KMS-11 (cell line): ENCODE measurements around the gene ITGB1BP1.

ENCODE experiments used
- H2AFZ ChIP-seq: fragments of 200-600 bp; sonication (generic); 2 replicates; pipeline ENCODE4 v1.6.1; 2016; ENCODE audit warnings: antibody characterized with exemption, mixed run types, low read depth
- H3K27ac ChIP-seq: fragments of 200-600 bp; sonication (generic); 2 replicates; pipeline ENCODE4 v1.6.1; 2016; ENCODE audit warnings: mild to moderate bottlenecking, mixed run types
- H3K27me3 ChIP-seq: fragments of 200-600 bp; sonication (generic); 2 replicates; pipeline ENCODE4 v1.6.1; 2017; ENCODE audit warnings: mild to moderate bottlenecking, low read depth, mixed run types, moderate library complexity; ENCODE audit not compliant: insufficient read depth
- H3K36me3 ChIP-seq: fragments of 200-600 bp; sonication (generic); 2 replicates; pipeline ENCODE4 v1.6.1; 2017; ENCODE audit warnings: mild to moderate bottlenecking, mixed run types; ENCODE audit not compliant: insufficient read depth
- H3K4me1 ChIP-seq: fragments of 200-600 bp; sonication (generic); 2 replicates; pipeline ENCODE4 v1.6.1; 2016; ENCODE audit warnings: mild to moderate bottlenecking, low read depth, mixed run types; ENCODE audit not compliant: poor library complexity, severe bottlenecking
- H3K4me2 ChIP-seq: fragments of 200-600 bp; sonication (generic); 2 replicates; pipeline ENCODE4 v1.7.0; 2016; ENCODE audit warnings: mild to moderate bottlenecking, mixed run types
- H3K4me3 ChIP-seq: fragments of 200-600 bp; sonication (generic); IDR thresholded peaks from 2 replicates; pipeline ENCODE4 v1.6.1; 2017; ENCODE audit warnings: low read depth, low read length, mixed read lengths; ENCODE audit not compliant: insufficient read depth
- H3K79me2 ChIP-seq: fragments of 200-600 bp; sonication (generic); 2 replicates; pipeline ENCODE4 v1.6.1; 2016; ENCODE audit warnings: low read depth, mixed run types; ENCODE audit not compliant: insufficient read depth
- H3K9ac ChIP-seq: fragments of 200-600 bp; sonication (generic); 2 replicates; pipeline ENCODE4 v1.6.1; 2016; ENCODE audit warnings: mild to moderate bottlenecking, mixed run types
- H4K20me1 ChIP-seq: fragments of 200-600 bp; sonication (generic); 2 replicates; pipeline ENCODE4 v1.6.1; 2016; ENCODE audit warnings: mild to moderate bottlenecking, mixed run types; ENCODE audit not compliant: insufficient read depth
- CTCF ChIP-seq: fragments of 200-600 bp; sonication (generic); conservative IDR thresholded peaks from 2 replicates; pipeline ENCODE4 v1.6.1; 2017; ENCODE audit warnings: low read depth, mild to moderate bottlenecking, antibody characterized with exemption, low read length, moderate library complexity, mixed read lengths

Gene ITGB1BP1

GRCh38 chr2:9462313-9462712, 39.0 kb upstream of the ITGB1BP1 start:
- no peak overlapping the region for H3K9ac ChIP-seq
- peaks cover 36% of the 10 kb centered on the region for H3K4me1 ChIP-seq
- H4K20me1 ChIP-seq = no peaks in the 10 kb centered on the region
- H3K27ac ChIP-seq = peak overlapping the region; percentile 74
- H3K27me3 ChIP-seq = no peaks in the 10 kb centered on the region
- no peak overlapping the region for H3K4me3 ChIP-seq
- no peak overlapping the region for H2AFZ ChIP-seq
- peak overlapping the region; percentile 54; the same call in 1 of the 2 replicates for H3K4me2 ChIP-seq
- no peaks in the 10 kb centered on the region for H3K79me2 ChIP-seq
- no peak for TF ChIP-seq CTCF
- no peaks in the 10 kb centered on the region for H3K36me3 ChIP-seq

GRCh38 chr2:9461079-9461478, 37.8 kb upstream of the ITGB1BP1 start:
- Histone ChIP-seq H3K27ac (no peak overlapping the region), H3K27me3 (no peaks in the 10 kb centered on the region), H3K79me2 (no peaks in the 10 kb centered on the region), H3K36me3 (0 out of 2 replicates have a peak, but pooled peaks cover 4% of the 10 kb centered on the region), H3K4me1 (peaks cover 36% of the 10 kb centered on the region), H3K4me3 (no peak overlapping the region), H2AFZ (no peak overlapping the region), H3K4me2 (no peak overlapping the region), H3K9ac (no peak overlapping the region), H4K20me1 (no peaks in the 10 kb centered on the region)
- no peak for TF ChIP-seq CTCF

GRCh38 chr2:9460441-9461017, 37.2 kb upstream of the ITGB1BP1 start:
- Histone ChIP-seq H3K79me2 (no peaks in the 10 kb centered on the region), H3K9ac (no peak overlapping the region)

GRCh38 chr2:9451231-9451630, 27.9 kb upstream of the ITGB1BP1 start:
- Histone ChIP-seq H3K79me2 (no peaks in the 10 kb centered on the region), H4K20me1 (no peaks in the 10 kb centered on the region), H2AFZ (no peak overlapping the region), H3K27ac (no peak overlapping the region), H3K9ac (no peak overlapping the region), H3K36me3 (0 out of 2 replicates have a peak, but pooled peaks cover 4% of the 10 kb centered on the region), H3K27me3 (no peaks in the 10 kb centered on the region), H3K4me3 (no peak overlapping the region), H3K4me2 (no peak overlapping the region), H3K4me1 (no peaks in the 10 kb centered on the region)
- TF ChIP-seq CTCF = no peak

More at GRCh38 chr2:9460441-9461017, 37.2 kb upstream of the ITGB1BP1 start:
- Histone ChIP-seq H2AFZ (no peak overlapping the region), H3K4me1 (peaks cover 36% of the 10 kb centered on the region), H4K20me1 (no peaks in the 10 kb centered on the region), H3K4me3 (no peak overlapping the region), H3K4me2 (no peak overlapping the region), H3K27ac (no peak overlapping the region), H3K27me3 (no peaks in the 10 kb centered on the region), H3K36me3 (0 out of 2 replicates have a peak, but pooled peaks cover 6% of the 10 kb centered on the region)
- TF ChIP-seq CTCF = no peak
